ENCODE measurements around the gene ABCC1. TPM values are rescaled to one million over a fixed set of nuclear protein-coding genes. Genes with fewer than 3 reads are reported as not detected.
A peak's percentile ranks its signal among the peaks of the same experiment; 100 is the strongest.

Gene ABCC1
- total RNA-seq, 2 donors from 2014 or later, result 22.0 to 22.2 TPM

- no peak overlapping the region for H3K27ac ChIP-seq
- no peak overlapping the region for H3K9ac ChIP-seq (ENCODE audit: low read depth in 2 of 2, low read length in 2 of 2)
- no peaks in the 10 kb centered on the region for H3K36me3 ChIP-seq
- intact Hi-C loops (cut with DNase I), result loop anchor here (10.0 kb wide), 1 partner anchor 56 kb away; no protein-coding TSS in a partner anchor
- no peaks in the 10 kb centered on the region for H3K9me3 ChIP-seq
- no peak for DNase-seq
- TF ChIP-seq CTCF (IDR thresholded peaks at IDR 0.05), result no peak
- H3K27me3 ChIP-seq, result no peaks in the 10 kb centered on the region
- H3K4me1 ChIP-seq, result no peaks in the 10 kb centered on the region
- H3K4me3 ChIP-seq, result no peak overlapping the region
Observed at GRCh38 chr16:15958703-15959348, 9.4 kb downstream of the ABCC1 start.

- intact Hi-C loops (cut with DNase I), result no loop called here
- H3K27ac ChIP-seq, result peak overlapping the region; percentile 37
Observed at GRCh38 chr16:15960124-15960971, 10.9 kb downstream of the ABCC1 start.

DNA sequence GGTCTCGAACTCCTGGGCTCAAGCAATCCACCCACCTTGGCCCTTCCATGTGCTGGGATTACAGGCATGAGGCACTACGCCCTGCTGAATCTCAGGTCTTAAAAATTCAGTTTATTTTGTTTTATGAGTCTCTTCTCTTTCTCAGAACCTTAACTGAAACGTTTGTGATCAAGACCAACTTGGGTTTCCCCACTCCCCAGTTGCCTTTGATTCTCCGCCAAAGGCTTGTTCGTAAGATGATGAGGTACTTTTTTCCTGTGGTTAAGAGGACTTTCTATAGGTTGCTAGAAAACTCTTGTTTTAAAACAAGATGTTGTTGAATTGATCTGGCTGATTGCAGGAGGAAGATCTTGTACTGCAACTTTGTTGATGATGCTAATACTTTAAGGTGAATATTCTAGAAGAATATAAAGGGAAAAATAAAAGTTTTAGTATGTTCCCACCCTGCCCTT lies 11.7 kb downstream of the ABCC1 start:
- Histone ChIP-seq H3K9ac (ENCODE audit: low read depth in 2 of 2, low read length in 2 of 2) (no peak overlapping the region), H3K9me3 (no peaks in the 10 kb centered on the region), H3K4me3 (no peak overlapping the region), H3K36me3 (no peaks in the 10 kb centered on the region), H3K4me1 (no peaks in the 10 kb centered on the region), H3K27me3 (no peaks in the 10 kb centered on the region), H3K27ac (peak overlapping the region; percentile 37)
- intact Hi-C loops (cut with DNase I), result no loop called here
- TF ChIP-seq CTCF (IDR thresholded peaks at IDR 0.05), result no peak
- DNase-seq, result no peak

More at GRCh38 chr16:15960124-15960971, 10.9 kb downstream of the ABCC1 start:
- no peaks in the 10 kb centered on the region for H3K36me3 ChIP-seq
- no peak overlapping the region for H3K4me3 ChIP-seq
- no peak for DNase-seq
- no peaks in the 10 kb centered on the region for H3K9me3 ChIP-seq
- no peaks in the 10 kb centered on the region for H3K27me3 ChIP-seq
- no peak for TF ChIP-seq CTCF (IDR thresholded peaks at IDR 0.05)
- H3K9ac ChIP-seq (ENCODE audit: low read depth in 2 of 2, low read length in 2 of 2), result no peak overlapping the region
- no peaks in the 10 kb centered on the region for H3K4me1 ChIP-seq

DNA sequence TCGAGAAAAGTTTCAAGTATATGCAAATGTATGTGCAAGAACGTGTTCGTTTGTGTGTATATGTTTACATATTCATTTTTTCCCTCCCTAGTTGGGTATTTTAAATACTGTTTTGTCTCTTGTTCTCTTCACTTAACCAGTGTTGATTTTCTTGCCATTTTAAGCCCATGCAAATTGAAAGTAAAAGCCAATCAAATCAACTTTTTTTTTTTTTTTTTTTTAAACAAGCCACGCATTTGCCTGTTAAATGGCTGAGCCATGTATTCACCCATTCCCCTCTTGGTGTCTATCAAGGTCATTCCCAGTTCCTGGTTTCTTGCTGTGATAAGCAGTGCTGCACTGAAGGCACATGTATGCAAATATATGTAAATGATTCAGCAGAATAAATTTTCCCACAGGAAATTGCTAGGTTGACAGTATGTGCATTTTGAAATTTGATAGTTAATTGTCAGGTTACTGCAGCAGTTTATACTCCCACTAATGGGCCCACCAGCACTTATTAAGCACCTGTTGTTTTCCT lies 12.2 kb downstream of the ABCC1 start:
- Histone ChIP-seq H3K27me3 (no peaks in the 10 kb centered on the region), H3K9me3 (no peaks in the 10 kb centered on the region), H3K4me1 (no peaks in the 10 kb centered on the region), H3K27ac (peak overlapping the region; percentile 37), H3K9ac (ENCODE audit: low read depth in 2 of 2, low read length in 2 of 2) (no peak overlapping the region), H3K36me3 (no peaks in the 10 kb centered on the region), H3K4me3 (no peak overlapping the region)
- intact Hi-C loops (cut with DNase I), result no loop called here
- TF ChIP-seq CTCF (IDR thresholded peaks at IDR 0.05), result no peak
- no peak for DNase-seq

DNA sequence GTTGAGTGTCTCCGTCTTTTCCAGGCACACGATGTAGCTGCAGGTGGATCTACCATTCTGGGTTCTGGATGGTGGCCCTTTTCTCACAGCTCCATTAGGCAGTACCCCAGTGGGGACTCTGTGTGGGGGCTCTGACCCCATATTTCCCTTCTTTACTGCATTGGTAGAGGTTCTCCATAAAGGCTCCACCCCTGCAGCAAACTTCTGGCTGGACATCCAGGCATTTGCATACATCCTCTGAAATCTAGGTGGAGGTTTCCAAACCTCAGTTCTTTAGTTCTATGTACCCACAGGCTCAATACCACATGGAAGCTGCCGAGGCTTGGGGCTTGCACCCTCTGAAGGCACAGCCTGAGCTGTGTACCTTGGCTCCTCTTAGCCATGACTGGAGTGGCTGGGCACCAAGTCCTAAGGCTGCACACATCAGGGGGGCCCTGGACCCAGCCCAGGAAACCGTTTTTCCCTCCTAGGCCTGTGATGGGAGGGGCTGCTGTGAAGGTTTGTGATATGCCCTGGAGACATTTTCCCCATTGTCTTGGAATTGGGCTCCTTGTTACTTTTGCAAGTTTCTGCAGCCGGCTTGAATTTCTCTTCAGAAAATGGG lies 14.0 kb downstream of the ABCC1 start:
- Histone ChIP-seq H3K36me3 (no peaks in the 10 kb centered on the region), H3K4me3 (no peak overlapping the region), H3K27ac (no peak overlapping the region), H3K9ac (ENCODE audit: low read depth in 2 of 2, low read length in 2 of 2) (no peak overlapping the region), H3K9me3 (no peaks in the 10 kb centered on the region), H3K27me3 (no peaks in the 10 kb centered on the region), H3K4me1 (no peaks in the 10 kb centered on the region)
- intact Hi-C loops (cut with DNase I), result no loop called here
- TF ChIP-seq CTCF (IDR thresholded peaks at IDR 0.05), result no peak
- DNase-seq, result no peak

All from colonic mucosa (tissue), 4 donors.